Measurements from ENCODE around the gene GSG1. TPM values are rescaled to one million over a fixed set of nuclear protein-coding genes. Genes with fewer than 3 reads are reported as not detected.
"Not testable (repeated sequence)": the region's sequence is repeated elsewhere in the genome, so short reads cannot be mapped to it uniquely, and the experiment has no call there.

GSG1 gene
- total RNA-seq, 4 donors from 2014 or later: 0.56 TPM; not detected in 3

- no peak for ATAC-seq (ENCODE audit: low FRiP score)
- TF ChIP-seq CTCF (IDR thresholded peaks at IDR 0.05): no peak
- no peak for DNase-seq (ENCODE audit: low spot score)
Measured at GRCh38 chr12:13087766-13088165, 15.7 kb downstream of the GSG1 start.

GRCh38 chr12:13085968-13086686, 17.3 kb downstream of the GSG1 start:
- DNase-seq (ENCODE audit: low spot score): no peak
- peak; percentile 89 for ATAC-seq (ENCODE audit: low FRiP score)
- no peak for TF ChIP-seq CTCF (IDR thresholded peaks at IDR 0.05)

GRCh38 chr12:13084898-13085640, 18.4 kb downstream of the GSG1 start:
- TF ChIP-seq CTCF (IDR thresholded peaks at IDR 0.05): no peak
- ATAC-seq (ENCODE audit: low FRiP score) (peak; percentile 35), DNase-seq (ENCODE audit: low spot score) (no peak)

GRCh38 chr12:13083638-13084037, 19.8 kb downstream of the GSG1 start:
- not testable (repeated sequence) for DNase-seq (ENCODE audit: low spot score); ATAC-seq (ENCODE audit: low FRiP score)

GRCh38 chr12:13082861-13083260, 20.6 kb downstream of the GSG1 start:
- TF ChIP-seq CTCF (IDR thresholded peaks at IDR 0.05): no peak
- DNase-seq (ENCODE audit: low spot score) (no peak), ATAC-seq (ENCODE audit: low FRiP score) (no peak)

GRCh38 chr12:13080266-13080665, 23.2 kb downstream of the GSG1 start:
- no peak for DNase-seq (ENCODE audit: low spot score)
- ATAC-seq (ENCODE audit: low FRiP score): no peak
- TF ChIP-seq CTCF (IDR thresholded peaks at IDR 0.05): no peak

GRCh38 chr12:13079440-13079906, 24.0 kb downstream of the GSG1 start:
- ATAC-seq (ENCODE audit: low FRiP score) (no peak), DNase-seq (ENCODE audit: low spot score) (no peak)
- TF ChIP-seq CTCF (IDR thresholded peaks at IDR 0.05): no peak
